Stimulated activated CD4-positive, alpha-beta T cell treated with anti-CD3 and anti-CD28 coated beads, TNF-alpha, amount 100 ng/mL, for 1 hour (primary cell): ENCODE measurements around the gene SLC25A25.
A peak's percentile ranks its signal among the peaks of the same experiment; 100 is the strongest.
"Not testable (repeated sequence)": the region's sequence is repeated elsewhere in the genome, so short reads cannot be mapped to it uniquely, and the experiment has no call there.

Experiments
- DNase-seq, 3 donors: peaks; one replicate each; pipeline ENCODE4 v3.0.0-alpha.2; 2020; ENCODE audit warnings: low read depth in 3 of 3, low spot score in 1 of 3

Gene SLC25A25

DNA sequence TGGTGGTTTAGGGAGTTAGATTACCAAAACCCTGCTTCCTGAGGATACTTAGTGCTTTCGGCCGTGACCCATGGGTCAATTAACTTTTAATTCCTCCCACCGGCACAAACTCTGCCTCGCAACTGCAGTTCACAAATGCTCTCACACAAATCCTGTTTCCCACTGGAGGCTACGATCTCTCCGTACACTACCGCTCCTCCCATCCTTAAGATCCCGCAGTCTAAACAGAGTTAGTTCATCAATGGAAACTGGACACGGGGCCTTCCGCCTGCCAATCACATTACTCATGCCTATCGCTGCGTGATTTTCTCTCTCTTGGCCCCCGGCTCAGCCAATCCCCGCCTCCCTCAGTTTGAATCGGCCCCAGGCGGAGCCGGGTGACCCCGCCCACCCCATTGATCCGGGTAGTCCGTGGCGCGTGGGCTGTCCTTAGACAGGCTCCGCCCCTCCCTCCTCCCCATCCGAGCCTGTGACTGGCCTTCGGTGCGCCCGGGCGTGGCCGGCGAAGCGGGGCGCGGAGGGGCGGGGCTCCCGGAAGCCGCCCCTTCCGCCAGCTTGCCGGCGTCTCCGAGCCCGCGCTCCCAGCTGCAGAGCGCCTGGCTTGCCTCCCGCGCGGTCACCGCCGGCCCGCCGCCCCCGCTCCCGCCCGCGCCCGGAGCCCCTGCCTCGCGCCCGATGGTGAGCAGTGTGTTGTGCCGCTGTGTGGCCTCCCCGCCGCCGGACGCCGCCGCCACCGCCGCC is at the start of gene SLC25A25:
TSS of gene SLC25A25 (plus strand) at position 588 of the 741 bp plus-strand sequence. CDS start at position 676, 88 bp downstream.
- DNase-seq: peak; percentile 100

DNA sequence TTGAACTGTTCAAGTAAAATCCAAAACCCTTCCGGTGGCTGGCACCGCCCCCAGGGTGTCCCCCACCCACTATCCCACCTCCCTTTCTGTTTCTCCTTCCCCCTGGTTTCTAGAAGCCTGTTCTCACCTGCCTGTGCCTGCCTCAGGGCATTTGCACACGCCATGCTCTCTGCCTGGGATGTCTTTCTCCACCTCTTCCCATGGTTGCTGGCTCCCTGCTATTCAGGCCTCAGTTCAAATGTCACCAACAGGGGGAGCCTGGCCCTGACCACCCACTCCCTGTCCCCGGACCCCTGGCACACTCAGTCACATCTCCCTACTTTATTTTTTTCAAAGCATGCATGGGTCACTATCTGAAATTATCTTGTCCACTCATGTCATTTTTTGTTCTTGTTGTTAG is 47.3 kb upstream of the SLC25A25 start:
- no peak for DNase-seq

DNA sequence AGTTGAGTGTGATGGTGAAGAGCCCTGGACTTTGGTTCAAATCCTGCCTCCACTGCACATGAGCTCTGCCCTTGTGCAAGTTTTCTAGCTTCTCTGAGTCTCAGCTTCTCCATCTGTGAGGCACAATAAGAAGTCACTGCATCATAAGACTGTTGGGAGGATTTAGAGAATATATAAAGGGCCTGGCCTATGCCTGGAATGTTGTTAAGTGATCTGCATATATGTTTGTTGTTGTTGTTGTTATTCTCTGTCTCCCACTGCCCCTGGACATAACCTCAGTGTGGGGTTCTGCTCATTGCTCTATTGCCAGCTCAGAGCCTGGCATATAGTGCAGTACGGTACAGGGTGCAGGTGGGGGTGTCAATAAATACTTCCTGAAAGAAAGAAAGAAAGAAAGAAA is 46.9 kb upstream of the SLC25A25 start:
- no peak for DNase-seq

DNA sequence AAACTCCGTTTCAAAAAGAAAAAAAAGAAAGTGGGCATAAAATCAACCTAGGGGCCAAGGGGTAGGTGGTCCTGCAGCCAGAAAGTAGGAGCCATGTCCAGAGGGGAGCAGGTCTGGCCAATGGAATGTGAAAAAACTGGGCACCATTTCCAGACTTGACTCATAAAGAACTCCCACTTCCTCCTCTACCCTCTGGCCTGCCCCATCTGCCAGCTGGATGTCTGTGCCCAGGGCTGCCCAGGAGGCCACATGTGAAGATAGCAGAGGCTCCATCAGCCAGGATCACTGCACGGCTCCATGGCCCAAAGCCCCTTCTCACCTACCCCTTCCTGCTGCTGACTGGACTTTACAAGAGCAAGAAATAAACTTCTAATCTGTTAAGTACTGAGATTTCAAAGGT is 45.1 kb upstream of the SLC25A25 start:
- DNase-seq: no peak

DNA sequence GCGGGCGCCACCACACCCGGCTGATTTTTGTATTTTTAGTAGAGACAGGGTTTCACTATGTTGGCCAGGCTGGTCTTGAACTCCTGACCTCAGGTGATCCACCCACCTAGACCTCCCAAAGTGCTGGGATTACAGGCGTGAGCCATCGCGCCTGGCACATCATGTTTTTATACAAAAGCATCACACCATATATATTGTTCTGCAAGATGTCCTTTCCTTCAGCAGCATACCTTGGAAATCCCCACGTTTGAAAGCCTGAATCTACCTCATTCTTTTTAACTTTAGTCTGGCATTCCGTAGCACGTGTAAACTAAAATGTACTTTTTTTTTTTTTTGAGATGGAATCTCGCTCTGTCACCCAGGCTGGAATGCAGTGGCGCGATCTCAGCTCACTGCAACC is 44.4 kb upstream of the SLC25A25 start:
- not testable (repeated sequence) for DNase-seq

DNA sequence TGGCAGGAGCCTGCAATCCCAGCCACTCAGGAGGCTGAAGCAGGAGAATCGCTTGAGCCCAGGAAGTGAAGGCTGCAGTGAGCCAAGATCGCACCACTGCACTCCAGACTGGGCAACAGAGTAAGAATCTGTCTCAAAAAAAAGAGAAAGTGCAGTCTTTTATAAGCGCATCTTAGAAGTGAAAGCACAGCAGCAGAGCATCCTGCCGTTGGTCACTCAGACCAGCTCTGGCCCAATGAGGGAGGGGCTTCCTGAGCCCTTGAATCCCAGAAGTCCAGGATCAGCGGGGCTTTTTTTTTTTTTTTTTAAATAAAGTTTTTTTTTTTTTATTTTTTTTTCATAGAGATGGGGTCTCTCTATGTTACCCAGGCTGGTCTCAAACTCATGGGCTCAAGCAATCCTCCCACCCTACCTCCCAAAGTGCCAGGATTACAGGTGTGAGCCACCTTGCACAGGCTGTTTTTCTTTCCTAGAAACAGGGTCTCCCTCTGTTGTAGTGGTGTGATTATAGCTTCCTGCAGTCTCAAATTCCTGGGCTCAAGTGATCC is 43.2 kb upstream of the SLC25A25 start:
- no peak for DNase-seq

DNA sequence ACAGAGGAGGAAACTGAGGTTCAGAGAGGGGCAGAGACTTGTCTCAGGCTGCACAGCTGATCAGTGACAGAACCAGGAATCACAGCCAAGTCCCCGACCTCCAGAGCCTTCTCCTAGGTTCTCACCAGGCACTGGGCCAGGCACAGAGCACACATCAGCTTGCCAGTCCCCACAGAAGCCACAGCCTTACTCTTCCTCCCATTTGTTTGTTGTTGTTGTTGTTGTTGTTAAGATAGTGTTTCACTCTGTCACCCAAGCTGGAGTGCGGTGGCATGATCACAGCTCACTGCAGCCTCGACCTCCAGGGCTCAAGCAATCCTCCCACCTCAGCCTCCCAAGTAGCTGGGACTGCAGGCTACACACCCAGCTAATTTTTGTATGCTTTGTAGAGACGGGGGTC is 42.3 kb upstream of the SLC25A25 start:
- no peak for DNase-seq

DNA sequence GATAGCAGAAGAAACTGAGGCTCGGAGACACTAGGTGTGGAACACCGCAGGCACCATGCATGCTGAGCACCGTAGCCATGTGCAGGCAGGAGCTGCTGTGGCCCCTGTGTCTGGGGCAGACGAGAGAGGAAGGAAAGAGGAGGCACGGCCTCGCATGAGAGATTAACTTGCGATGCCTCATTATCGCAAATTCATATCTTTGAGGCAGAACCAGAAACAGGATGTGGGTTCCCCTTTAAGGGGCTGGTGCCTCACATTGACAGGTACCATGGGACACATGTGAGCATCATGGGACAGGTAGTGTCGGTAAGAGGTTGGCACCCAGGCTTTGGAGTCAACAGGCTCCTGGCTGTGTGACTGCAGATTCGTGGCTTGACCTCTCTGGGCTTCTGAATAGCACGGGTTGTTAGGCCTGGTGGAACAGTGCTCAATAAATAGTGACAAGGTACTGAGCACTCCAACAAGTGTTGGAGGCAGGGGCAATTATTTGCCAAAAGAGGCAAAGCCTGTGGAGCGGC is 41.7 kb upstream of the SLC25A25 start:
- peak; percentile 41 to 73 (median 63) for DNase-seq

DNA sequence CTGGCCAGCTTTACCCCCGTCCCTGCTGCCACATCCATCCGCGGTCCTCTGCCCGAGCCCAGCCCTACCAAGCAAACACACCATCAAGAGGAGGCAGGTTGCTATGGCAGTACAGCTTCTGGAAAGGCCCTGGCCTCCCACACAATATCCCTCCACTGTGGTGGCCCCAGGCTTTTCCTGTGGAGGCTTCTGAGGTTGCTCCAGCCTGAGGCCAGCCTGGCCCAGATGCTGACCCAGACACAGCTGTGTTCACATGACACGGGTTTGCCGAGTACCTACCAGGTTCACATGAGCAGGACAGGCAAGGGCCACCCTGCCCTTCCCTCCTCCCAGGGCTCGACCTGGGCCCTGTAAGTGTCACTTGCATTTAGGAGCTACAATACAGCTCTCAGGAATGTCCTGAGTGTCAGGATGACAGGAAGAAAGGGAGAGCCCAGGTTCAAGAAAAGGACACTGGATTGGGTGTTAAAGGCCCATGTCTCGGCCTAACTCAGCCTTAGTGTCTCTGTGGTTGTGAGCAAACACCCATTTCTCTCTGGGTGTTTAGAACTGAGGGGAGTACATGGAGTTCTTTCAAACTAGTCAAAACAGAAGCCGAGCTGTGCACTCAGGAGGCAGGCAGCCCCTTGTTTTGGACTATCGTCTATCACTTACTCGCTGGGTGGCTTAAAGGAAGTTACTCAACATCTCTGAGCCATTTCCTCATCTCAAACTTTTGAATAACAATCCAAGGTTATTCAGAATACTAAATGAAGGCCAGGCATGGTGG is 41.1 kb upstream of the SLC25A25 start:
- peak in 1 of 3 donors; percentile 18 for DNase-seq

DNA sequence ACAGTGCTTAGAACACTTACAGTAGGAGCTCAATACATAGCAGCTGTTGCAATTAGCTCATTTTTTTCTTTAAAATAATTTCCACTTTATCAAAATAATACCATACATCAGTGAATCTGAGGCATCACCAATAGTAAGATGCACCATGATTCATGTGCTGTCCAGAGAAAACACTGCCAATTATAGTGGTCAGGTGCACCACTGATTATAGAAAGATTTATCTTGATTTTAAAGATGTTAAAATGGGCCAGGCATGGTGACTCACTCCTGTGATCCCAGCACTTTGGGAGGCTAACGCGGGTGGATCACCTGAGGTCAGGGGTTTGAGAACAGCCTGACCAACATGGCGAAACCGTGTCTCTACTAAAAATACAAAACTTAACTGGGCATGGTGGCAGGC is 40.3 kb upstream of the SLC25A25 start:
- DNase-seq: no peak

DNA sequence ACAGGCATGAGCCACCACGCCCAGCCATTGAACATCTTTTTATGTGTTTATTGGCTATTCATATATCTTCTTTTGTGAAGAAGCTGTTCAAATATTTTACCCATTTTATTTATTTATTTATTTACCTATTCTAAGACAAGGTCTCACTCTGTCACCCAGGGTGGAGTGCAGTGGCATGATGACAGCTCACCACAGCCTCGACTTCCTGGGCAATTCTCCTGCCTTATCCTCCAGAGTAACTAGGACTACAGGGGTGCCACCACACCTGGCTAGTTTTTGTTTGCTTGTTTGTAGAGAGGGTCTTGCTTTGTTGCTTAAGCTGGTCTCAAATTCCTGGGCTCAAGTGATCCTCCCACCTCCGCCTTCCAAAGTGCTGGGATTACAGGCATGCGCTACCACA is 34.4 kb upstream of the SLC25A25 start:
- no peak for DNase-seq

DNA sequence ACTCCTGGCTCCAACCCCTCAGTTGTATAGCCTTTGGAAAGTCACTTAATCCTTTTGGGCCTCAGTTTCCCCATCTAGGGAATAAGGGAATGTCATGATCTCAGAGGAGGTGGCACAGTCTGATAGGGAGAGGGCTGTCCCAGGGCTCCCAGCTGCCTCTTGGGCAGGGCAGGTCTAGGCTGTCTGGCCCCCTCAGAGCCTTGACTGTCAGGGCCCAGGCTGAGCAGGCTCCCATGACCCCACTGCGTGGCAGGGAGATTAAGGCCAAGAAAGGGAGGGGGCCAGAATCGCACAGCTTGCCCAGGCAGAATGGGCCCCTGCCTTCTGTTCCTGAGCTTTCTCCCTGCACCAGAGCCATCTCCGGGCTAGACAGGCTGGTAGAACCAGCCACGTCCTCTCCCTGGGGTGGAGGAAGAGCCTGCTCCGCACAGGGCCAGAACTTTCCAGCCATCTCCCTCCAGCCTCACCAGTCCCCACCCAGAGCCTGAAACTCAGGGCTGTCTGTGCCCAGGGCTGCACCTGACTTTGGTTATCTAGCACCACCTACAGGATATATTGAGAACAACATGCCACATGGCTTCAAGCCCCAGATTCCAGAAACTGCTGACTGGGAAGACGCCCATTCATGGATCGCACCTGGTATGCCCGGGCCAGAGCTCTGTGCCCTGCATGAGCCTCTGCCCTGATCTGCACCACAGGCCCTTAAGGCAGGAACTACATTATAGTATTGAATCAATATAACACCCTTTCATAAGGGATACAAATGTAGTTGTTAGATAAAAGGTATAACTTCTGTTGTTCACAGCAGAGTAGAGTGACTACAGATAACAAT is 33.0 kb upstream of the SLC25A25 start:
- peak in 2 of 3 donors; percentile 36 to 42 for DNase-seq

DNA sequence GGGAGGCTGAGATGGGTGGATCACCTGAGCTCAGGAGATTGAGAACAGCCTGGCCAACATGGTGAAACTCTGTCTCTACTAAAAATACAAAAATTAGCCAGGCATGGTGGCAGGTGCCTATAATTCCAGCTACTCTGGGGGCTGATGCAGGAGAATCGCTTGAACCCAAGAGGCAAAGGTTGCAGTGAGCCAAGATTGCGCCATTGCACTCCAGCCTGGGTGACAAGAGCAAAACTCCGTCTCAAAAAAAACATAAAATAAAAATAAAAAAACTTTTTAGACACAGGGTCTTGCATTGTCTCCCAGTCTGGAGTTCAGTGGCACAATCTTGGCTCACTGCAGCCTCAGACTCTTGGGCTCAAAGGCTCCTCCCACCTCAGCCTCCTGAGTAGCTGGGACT is 31.5 kb upstream of the SLC25A25 start:
- not testable (repeated sequence) for DNase-seq

DNA sequence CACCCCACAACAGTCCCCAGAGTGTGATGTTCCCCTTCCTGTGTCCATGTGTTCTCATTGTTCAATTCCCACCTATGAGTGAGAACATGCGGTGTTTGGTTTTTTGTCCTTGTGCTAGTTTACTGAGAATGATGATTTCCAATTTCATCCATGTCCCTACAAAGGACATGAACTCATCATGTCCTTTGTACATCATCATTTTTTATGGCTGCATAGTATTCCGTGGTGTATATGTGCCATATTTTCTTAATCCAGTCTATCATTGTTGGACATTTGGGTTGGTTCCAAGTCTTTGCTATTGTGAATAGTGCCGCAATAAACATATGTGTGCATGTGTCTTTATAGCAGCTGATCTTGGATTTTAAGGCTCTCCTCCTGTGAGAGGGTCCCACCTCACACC is 27.2 kb upstream of the SLC25A25 start:
- not testable (repeated sequence) for DNase-seq

DNA sequence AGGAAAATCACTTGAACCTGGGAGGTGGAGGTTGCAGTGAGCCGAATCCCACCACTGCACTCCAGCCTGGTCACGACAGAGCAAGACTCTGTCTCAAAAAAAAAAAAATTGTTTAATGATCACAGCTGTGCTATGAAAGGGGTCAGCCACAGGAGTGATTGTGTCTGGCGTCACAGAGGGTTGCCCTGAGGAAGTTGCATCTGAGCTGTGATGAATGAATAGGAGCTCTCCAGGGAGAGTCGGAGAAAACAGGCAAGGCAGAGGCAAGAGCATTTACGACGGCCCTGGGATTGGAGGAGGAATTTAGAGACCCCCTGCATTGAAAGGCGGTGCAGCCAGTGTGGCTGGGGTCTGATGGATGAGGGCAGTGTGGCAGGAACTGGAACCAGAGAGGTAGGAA is 26.0 kb upstream of the SLC25A25 start:
- DNase-seq: no peak

DNA sequence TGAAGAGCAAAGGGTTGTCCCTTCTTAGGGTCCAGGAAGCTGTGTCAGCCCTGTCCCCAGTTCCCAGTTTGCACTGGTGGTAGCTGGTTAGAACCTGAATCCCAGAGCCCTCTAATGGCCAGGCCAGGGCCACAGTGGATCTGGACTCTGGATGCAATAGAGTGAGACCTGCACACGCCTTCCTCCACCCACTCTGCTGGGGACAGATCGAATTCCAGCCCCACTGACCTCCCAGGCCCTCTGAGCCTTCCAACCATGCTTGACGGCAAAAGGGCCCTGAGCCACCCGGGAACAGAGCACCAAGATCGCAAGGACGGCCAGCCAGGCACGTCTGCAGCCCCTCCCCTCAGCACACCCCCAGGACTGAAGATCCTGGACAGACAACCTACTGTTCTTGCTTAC is 24.6 kb upstream of the SLC25A25 start:
- no peak for DNase-seq

DNA sequence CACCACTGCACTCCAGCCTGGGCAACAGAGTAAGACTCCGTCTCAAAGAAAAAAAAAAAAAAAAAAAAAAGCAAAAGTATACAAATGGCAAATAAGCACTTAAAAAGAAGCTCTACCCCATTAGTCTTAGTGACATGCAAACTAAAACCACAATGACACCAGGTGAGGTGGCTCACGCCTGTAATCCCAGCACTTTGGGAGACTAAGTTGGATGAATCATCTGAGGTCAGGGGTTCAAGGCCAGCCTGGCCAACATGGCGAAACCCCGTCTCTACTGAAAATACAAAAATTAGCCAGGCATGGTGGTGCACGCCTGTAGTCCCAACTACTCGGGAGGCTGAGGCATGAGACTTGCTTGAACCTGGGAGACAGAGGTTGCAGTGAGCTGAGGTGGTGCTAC is 22.6 kb upstream of the SLC25A25 start:
- DNase-seq: not testable (repeated sequence)

DNA sequence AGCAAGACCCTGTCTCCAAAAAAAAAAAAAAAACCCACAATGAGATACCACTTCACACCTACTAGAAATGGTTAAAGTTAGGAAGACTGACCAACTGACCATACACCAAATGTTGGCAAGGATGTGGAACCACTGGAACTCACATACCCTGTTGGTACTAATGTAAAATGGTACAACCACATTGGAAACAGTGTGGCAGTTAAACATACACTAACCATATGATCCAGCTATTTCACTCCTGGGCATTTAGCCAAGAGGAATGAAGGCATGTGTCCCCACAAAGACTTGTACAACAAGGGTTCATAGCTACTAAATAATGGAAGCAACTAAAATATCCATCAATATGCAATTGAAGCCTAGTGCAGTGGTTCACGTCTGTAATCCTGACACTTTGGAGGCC is 22.2 kb upstream of the SLC25A25 start:
- no peak for DNase-seq

DNA sequence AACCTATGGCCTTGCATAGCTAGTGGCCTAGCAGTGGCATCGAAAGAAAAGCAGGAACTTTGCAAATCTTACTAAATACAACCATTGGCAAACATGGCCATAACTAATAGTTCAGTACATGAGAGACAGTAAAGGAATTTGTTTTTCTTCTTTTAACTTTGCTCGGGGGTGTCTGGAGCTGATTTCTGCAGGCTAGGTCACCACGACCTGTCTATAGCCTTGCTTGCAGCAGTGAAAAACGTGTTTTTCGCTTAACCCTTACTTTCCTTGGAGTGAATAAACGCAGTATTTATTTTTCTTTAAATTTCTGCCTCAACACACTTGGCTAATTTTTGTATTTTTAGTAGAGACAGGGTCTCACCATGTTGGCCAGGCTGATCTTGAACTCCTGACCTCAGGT is 20.8 kb upstream of the SLC25A25 start:
- DNase-seq: no peak

DNA sequence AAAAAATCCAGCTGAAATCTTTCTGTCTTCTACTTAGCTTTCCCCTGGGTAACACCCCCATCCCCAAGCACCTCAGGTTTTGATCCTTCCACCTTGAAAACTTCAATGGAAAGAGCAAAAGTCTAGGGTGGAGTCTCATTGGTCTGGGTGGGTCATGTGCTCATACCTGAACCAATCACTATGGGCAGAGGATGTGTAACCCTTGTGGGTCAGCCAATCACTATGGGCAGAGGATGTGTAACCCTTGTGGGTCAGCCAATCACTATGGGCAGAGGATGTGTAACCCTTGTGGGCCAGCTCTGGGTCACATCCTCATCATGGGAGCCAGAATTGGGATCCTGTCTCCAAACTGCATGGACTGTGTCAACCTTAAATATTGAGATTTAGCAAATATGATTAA is 19.4 kb upstream of the SLC25A25 start:
- DNase-seq: no peak

DNA sequence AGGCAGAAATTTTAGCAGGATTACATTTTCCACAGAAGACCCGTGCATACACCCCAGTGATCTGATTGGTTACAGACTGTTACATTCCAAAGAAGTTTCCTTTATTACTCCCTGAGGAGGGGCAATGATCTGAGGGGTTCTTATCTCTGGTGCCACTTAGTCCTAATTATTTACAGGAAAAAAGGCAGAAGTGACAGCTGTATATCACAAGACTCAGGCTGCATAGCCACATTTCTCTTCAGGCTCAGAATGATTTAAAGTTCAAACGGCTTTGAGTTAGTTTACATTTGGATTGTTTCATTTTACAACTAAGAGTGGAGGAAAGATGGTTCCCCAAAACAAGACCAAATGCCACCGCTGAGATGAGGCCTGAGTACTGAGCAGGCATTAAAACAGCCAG is 18.2 kb upstream of the SLC25A25 start:
- DNase-seq: no peak
